ENCODE data around the gene SGCD.

DNA sequence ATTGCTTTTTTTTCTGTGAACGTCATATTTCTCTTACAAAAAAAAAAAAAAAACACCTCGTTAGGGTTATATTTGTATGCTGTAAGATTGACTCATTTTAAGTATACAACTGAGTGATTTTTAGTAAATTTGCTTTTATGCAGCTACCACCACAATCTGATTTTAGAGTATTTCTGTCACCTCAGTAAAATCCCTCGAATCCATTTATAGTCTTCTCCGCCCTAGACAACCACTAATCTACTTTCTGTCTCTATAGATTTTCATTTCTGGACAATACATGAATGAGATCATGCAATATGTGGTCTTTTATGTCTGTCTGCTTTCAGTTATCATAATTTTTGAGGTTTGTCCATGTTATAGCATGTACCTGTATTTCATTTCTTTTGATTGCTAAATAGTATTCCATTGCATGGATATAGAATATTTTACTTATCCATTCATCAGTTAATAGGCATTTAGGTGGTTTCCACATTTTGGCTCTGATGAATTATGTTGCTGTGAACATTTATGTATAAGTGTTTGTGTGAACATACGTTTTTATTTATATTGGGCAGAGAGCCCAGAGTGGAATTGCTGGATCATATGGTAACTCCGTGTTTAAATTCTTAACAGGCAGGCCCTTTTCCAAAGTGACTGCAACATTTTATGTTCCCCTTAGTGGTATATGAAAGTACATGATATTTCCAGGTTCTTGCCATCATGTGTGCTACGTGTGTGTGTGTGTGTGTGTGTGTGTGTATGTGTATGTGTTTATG lies 171.4 kb downstream of the SGCD start:
- TF ChIP-seq, protein P1, sequence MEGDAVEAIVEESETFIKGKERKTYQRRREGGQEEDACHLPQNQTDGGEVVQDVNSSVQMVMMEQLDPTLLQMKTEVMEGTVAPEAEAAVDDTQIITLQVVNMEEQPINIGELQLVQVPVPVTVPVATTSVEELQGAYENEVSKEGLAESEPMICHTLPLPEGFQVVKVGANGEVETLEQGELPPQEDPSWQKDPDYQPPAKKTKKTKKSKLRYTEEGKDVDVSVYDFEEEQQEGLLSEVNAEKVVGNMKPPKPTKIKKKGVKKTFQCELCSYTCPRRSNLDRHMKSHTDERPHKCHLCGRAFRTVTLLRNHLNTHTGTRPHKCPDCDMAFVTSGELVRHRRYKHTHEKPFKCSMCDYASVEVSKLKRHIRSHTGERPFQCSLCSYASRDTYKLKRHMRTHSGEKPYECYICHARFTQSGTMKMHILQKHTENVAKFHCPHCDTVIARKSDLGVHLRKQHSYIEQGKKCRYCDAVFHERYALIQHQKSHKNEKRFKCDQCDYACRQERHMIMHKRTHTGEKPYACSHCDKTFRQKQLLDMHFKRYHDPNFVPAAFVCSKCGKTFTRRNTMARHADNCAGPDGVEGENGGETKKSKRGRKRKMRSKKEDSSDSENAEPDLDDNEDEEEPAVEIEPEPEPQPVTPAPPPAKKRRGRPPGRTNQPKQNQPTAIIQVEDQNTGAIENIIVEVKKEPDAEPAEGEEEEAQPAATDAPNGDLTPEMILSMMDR (IDR thresholded peaks at IDR 0.05; ENCODE audit: low read depth, low read length) = no peak
- no peak for TF ChIP-seq EZH2phosphoT487 (IDR thresholded peaks at IDR 0.05; ENCODE audit: low read depth)
